Karpas-422 (cell line): Measurements from ENCODE around the gene TRIM50. TPM values are rescaled to one million over a fixed set of nuclear protein-coding genes. Genes with fewer than 3 reads are reported as not detected.

Experiments
- DNase-seq: peaks from one replicate; pipeline ENCODE4 v3.0.0-alpha.2; 2015
- H2AFZ ChIP-seq: fragments of 200-600 bp; sonication (generic); 2 replicates; pipeline ENCODE4 v1.6.1; 2014; ENCODE audit warnings: antibody characterized with exemption, low read length, mixed read lengths
- H3K27ac ChIP-seq: fragments of 200-600 bp; sonication (generic); 2 replicates; pipeline ENCODE4 v1.5.1; 2014; ENCODE audit warnings: mild to moderate bottlenecking, low read length, moderate library complexity
- H3K27me3 ChIP-seq: fragments of 200-600 bp; sonication (generic); 2 replicates; pipeline ENCODE4 v1.6.1; 2014; ENCODE audit warnings: low read length, mixed read lengths
- H3K36me3 ChIP-seq: fragments of 200-600 bp; sonication (generic); 2 replicates; pipeline ENCODE4 v1.6.1; 2014; ENCODE audit warnings: low read length, mixed read lengths; ENCODE audit not compliant: insufficient read depth
- H3K4me1 ChIP-seq: fragments of 200-600 bp; sonication (generic); 2 replicates; pipeline ENCODE4 v1.6.1; 2014; ENCODE audit warnings: mild to moderate bottlenecking, low read length, mixed read lengths
- H3K4me2 ChIP-seq: fragments of 200-600 bp; sonication (generic); 2 replicates; pipeline ENCODE4 v1.6.1; 2014; ENCODE audit warnings: low read length, low read depth, mild to moderate bottlenecking; ENCODE audit not compliant: poor library complexity, severe bottlenecking
- H3K4me3 ChIP-seq: fragments of 200-600 bp; sonication (generic); 2 replicates; pipeline ENCODE4 v1.5.1; 2014; ENCODE audit warnings: mild to moderate bottlenecking, antibody characterized with exemption, low read length, mixed read lengths
- H3K79me2 ChIP-seq: fragments of 200-600 bp; sonication (generic); 2 replicates; pipeline ENCODE4 v1.6.1; 2014; ENCODE audit warnings: mild to moderate bottlenecking, low read length, mixed read lengths
- H3K9ac ChIP-seq: fragments of 200-600 bp; sonication (generic); 2 replicates; pipeline ENCODE4 v1.6.0; 2014; ENCODE audit warnings: low read length
- H3K9me2 ChIP-seq: fragments of 200-600 bp; sonication (generic), shearing (Covaris generic); replicated peaks from 2 replicates; pipeline ENCODE4 v1.6.0; 2014; ENCODE audit warnings: mild to moderate bottlenecking, low read length, moderate library complexity; ENCODE audit not compliant: insufficient read depth
- H3K9me3 ChIP-seq: fragments of 300-700, 200-600 bp; sonication (generic); 2 replicates; pipeline ENCODE4 v1.6.1; 2014; ENCODE audit warnings: low read length, mixed read lengths
- H4K20me1 ChIP-seq: fragments of 200-600 bp; sonication (generic); 2 replicates; pipeline ENCODE4 v1.6.1; 2014; ENCODE audit warnings: mild to moderate bottlenecking, antibody characterized with exemption, low read length, low read depth; ENCODE audit not compliant: insufficient read depth
- total RNA-seq: library from RNA; depleted of rRNA; stranded (reverse); fragments of >200 nt; shearing (Covaris generic); gene quantifications from 2 replicates; pipeline ENCODE4 v1.2.3, GENCODE V29; 2014; ENCODE audit warnings: low replicate concordance

Gene TRIM50
- total RNA-seq, 1 experiment from 2014 or later: not detected

- H3K9ac ChIP-seq: no peak overlapping the region
- no peak overlapping the region for H2AFZ ChIP-seq
- H3K27ac ChIP-seq: no peak overlapping the region
- H3K79me2 ChIP-seq: no peaks in the 10 kb centered on the region
- no peaks in the 10 kb centered on the region for H3K9me3 ChIP-seq
- DNase-seq: no peak
- H3K27me3 ChIP-seq: no peaks in the 10 kb centered on the region
- no peaks in the 10 kb centered on the region for H4K20me1 ChIP-seq
- H3K9me2 ChIP-seq: no peaks in the 10 kb centered on the region
- no peaks in the 10 kb centered on the region for H3K4me1 ChIP-seq
- H3K4me2 ChIP-seq: no peak overlapping the region
- no peak overlapping the region for H3K4me3 ChIP-seq
- no peaks in the 10 kb centered on the region for H3K36me3 ChIP-seq
Observed at GRCh38 chr7:73354196-73354595, 26.3 kb upstream of the TRIM50 start.

GRCh38 chr7:73353243-73353642, 25.4 kb upstream of the TRIM50 start:
- no peaks in the 10 kb centered on the region for H3K9me3 ChIP-seq
- no peaks in the 10 kb centered on the region for H3K27me3 ChIP-seq
- no peaks in the 10 kb centered on the region for H4K20me1 ChIP-seq

GRCh38 chr7:73352784-73353183, 24.9 kb upstream of the TRIM50 start:
- Histone ChIP-seq H3K4me1 (no peaks in the 10 kb centered on the region), H2AFZ (no peak overlapping the region), H3K4me3 (no peak overlapping the region), H3K27me3 (no peaks in the 10 kb centered on the region), H3K36me3 (no peaks in the 10 kb centered on the region), H4K20me1 (no peaks in the 10 kb centered on the region), H3K9me2 (no peaks in the 10 kb centered on the region), H3K27ac (no peak overlapping the region), H3K4me2 (no peak overlapping the region), H3K9me3 (no peaks in the 10 kb centered on the region), H3K9ac (no peak overlapping the region), H3K79me2 (no peaks in the 10 kb centered on the region)
- DNase-seq: no peak

More at GRCh38 chr7:73353243-73353642, 25.4 kb upstream of the TRIM50 start:
- Histone ChIP-seq H3K79me2 (no peaks in the 10 kb centered on the region), H3K4me1 (no peaks in the 10 kb centered on the region), H3K9ac (no peak overlapping the region), H3K36me3 (no peaks in the 10 kb centered on the region), H3K4me3 (no peak overlapping the region), H3K27ac (no peak overlapping the region), H3K4me2 (no peak overlapping the region), H3K9me2 (no peaks in the 10 kb centered on the region), H2AFZ (no peak overlapping the region)
- DNase-seq: no peak

- H3K9me2 ChIP-seq: no peaks in the 10 kb centered on the region
- no peaks in the 10 kb centered on the region for H3K27me3 ChIP-seq
- no peaks in the 10 kb centered on the region for H4K20me1 ChIP-seq
- H3K79me2 ChIP-seq: no peaks in the 10 kb centered on the region
- H3K9ac ChIP-seq: no peak overlapping the region
- H3K4me2 ChIP-seq: no peak overlapping the region
- H3K36me3 ChIP-seq: no peaks in the 10 kb centered on the region
- no peaks in the 10 kb centered on the region for H3K9me3 ChIP-seq
- H2AFZ ChIP-seq: no peak overlapping the region
- no peak overlapping the region for H3K27ac ChIP-seq
- no peaks in the 10 kb centered on the region for H3K4me1 ChIP-seq
- no peak overlapping the region for H3K4me3 ChIP-seq
- no peak for DNase-seq
Observed at GRCh38 chr7:73351447-73352167, 23.7 kb upstream of the TRIM50 start.

GRCh38 chr7:73350306-73351068, 22.6 kb upstream of the TRIM50 start:
- H3K4me2 ChIP-seq: no peak overlapping the region

GRCh38 chr7:73349763-73350162, 21.9 kb upstream of the TRIM50 start:
- DNase-seq: no peak
- Histone ChIP-seq H3K4me1 (no peaks in the 10 kb centered on the region), H3K9me2 (no peaks in the 10 kb centered on the region), H3K9me3 (no peaks in the 10 kb centered on the region), H3K27ac (no peak overlapping the region), H3K27me3 (no peaks in the 10 kb centered on the region), H3K4me3 (no peak overlapping the region), H3K79me2 (no peaks in the 10 kb centered on the region), H3K9ac (no peak overlapping the region), H3K4me2 (no peak overlapping the region), H2AFZ (no peak overlapping the region), H3K36me3 (no peaks in the 10 kb centered on the region), H4K20me1 (no peaks in the 10 kb centered on the region)

More at GRCh38 chr7:73350306-73351068, 22.6 kb upstream of the TRIM50 start:
- Histone ChIP-seq H3K27me3 (no peaks in the 10 kb centered on the region), H3K9me3 (no peaks in the 10 kb centered on the region), H3K9me2 (no peaks in the 10 kb centered on the region), H4K20me1 (no peaks in the 10 kb centered on the region), H3K4me1 (no peaks in the 10 kb centered on the region), H3K79me2 (no peaks in the 10 kb centered on the region), H3K9ac (no peak overlapping the region), H3K4me3 (no peak overlapping the region), H3K27ac (no peak overlapping the region), H2AFZ (no peak overlapping the region), H3K36me3 (no peaks in the 10 kb centered on the region)
- DNase-seq: no peak

- Histone ChIP-seq H4K20me1 (no peaks in the 10 kb centered on the region), H3K9me3 (no peaks in the 10 kb centered on the region), H3K27me3 (no peaks in the 10 kb centered on the region), H3K9ac (no peak overlapping the region), H2AFZ (no peak overlapping the region), H3K4me2 (no peak overlapping the region), H3K9me2 (no peaks in the 10 kb centered on the region), H3K4me1 (no peaks in the 10 kb centered on the region), H3K4me3 (no peak overlapping the region), H3K27ac (no peak overlapping the region), H3K36me3 (no peaks in the 10 kb centered on the region), H3K79me2 (no peaks in the 10 kb centered on the region)
- DNase-seq: no peak
Observed at GRCh38 chr7:73345951-73346350, 18.1 kb upstream of the TRIM50 start.

- H3K27me3 ChIP-seq: no peaks in the 10 kb centered on the region
- no peaks in the 10 kb centered on the region for H3K36me3 ChIP-seq
- no peak for DNase-seq
- H3K9me3 ChIP-seq: no peaks in the 10 kb centered on the region
- H4K20me1 ChIP-seq: no peaks in the 10 kb centered on the region
- no peak overlapping the region for H3K9ac ChIP-seq
- no peak overlapping the region for H3K4me2 ChIP-seq
- no peak overlapping the region for H3K4me3 ChIP-seq
- no peaks in the 10 kb centered on the region for H3K79me2 ChIP-seq
- no peak overlapping the region for H3K27ac ChIP-seq
- H2AFZ ChIP-seq: no peak overlapping the region
- H3K4me1 ChIP-seq: no peaks in the 10 kb centered on the region
- no peaks in the 10 kb centered on the region for H3K9me2 ChIP-seq
Observed at GRCh38 chr7:73345538-73345937, 17.7 kb upstream of the TRIM50 start.
